OCI-LY7 (cell line): ENCODE data around the gene CCDC3.

Source experiments
- EZH2phosphoT487 ChIP-seq: fragments of 200-600 bp; sonication (generic); IDR thresholded peaks from 2 replicates; pipeline ENCODE4 v1.6.1; 2018; ENCODE audit warnings: low read depth, borderline replicate concordance, mild to moderate bottlenecking, mixed run types, antibody characterized with exemption, low read length, moderate library complexity, mixed read lengths
- TF ChIP-seq, protein P1 (sequence below): fragments of 200-600 bp; sonication (generic); conservative IDR thresholded peaks from 2 replicates; pipeline ENCODE4 v1.5.1; 2014; ENCODE audit warnings: mild to moderate bottlenecking, antibody characterized with exemption, low read length, moderate library complexity, mixed read lengths

DNA sequence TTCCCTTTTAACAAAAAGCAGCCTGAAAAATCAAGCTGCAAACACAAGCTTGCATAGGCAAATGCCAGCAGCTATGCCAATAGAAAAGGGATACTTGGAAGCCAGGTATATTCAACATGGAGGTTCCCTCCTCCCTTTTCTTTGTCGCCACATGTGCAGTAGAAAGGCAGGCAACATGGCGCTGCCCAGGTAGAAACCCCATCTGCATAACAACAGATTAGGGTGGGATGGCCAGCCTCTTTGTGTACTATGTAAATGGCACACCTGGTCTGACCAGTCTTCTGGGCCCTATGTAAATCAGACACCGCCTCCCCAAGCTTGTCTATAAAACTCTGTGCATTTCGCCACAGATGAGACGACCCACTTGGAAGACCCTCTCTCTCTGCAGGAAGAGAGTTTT is 58.1 kb downstream of the CCDC3 start:
- TF ChIP-seq, protein P1, sequence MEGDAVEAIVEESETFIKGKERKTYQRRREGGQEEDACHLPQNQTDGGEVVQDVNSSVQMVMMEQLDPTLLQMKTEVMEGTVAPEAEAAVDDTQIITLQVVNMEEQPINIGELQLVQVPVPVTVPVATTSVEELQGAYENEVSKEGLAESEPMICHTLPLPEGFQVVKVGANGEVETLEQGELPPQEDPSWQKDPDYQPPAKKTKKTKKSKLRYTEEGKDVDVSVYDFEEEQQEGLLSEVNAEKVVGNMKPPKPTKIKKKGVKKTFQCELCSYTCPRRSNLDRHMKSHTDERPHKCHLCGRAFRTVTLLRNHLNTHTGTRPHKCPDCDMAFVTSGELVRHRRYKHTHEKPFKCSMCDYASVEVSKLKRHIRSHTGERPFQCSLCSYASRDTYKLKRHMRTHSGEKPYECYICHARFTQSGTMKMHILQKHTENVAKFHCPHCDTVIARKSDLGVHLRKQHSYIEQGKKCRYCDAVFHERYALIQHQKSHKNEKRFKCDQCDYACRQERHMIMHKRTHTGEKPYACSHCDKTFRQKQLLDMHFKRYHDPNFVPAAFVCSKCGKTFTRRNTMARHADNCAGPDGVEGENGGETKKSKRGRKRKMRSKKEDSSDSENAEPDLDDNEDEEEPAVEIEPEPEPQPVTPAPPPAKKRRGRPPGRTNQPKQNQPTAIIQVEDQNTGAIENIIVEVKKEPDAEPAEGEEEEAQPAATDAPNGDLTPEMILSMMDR = no peak
- TF ChIP-seq EZH2phosphoT487 = no peak
